HUES48 (cell line): ENCODE measurements around the gene UBE2E3.

Experiments
- H3K27ac ChIP-seq: one replicate; pipeline ENCODE4 v1.7.0; 2013; ENCODE audit warnings: low read depth, low read length, inconsistent platforms
- H3K27me3 ChIP-seq: 2 replicates; pipeline ENCODE4 v1.6.1; 2013; ENCODE audit warnings: mild to moderate bottlenecking, low read length; ENCODE audit not compliant: control insufficient read depth, insufficient read depth
- H3K36me3 ChIP-seq: 2 replicates; pipeline ENCODE4 v1.6.1; 2013; ENCODE audit warnings: low read length; ENCODE audit not compliant: control insufficient read depth, insufficient read depth
- H3K4me1 ChIP-seq: 2 replicates; pipeline ENCODE4 v1.6.1; 2013; ENCODE audit warnings: mild to moderate bottlenecking, low read length; ENCODE audit not compliant: control insufficient read depth, insufficient read depth
- H3K4me3 ChIP-seq: 2 replicates; pipeline ENCODE4 v1.5.1; 2013; ENCODE audit warnings: mild to moderate bottlenecking, low read depth, low read length
- H3K9ac ChIP-seq: 2 replicates; pipeline ENCODE4 v1.6.1; 2013; ENCODE audit warnings: mild to moderate bottlenecking, low read depth, low read length, moderate library complexity
- H3K9me3 ChIP-seq: 2 replicates; pipeline ENCODE4 v1.6.1; 2013; ENCODE audit warnings: low read length; ENCODE audit not compliant: control insufficient read depth, insufficient read depth

Gene UBE2E3

GRCh38 chr2:180952731-180953336, 27.6 kb upstream of the UBE2E3 start:
- no peaks in the 10 kb centered on the region for H3K36me3 ChIP-seq
- no peak overlapping the region for H3K4me3 ChIP-seq
- H3K27ac ChIP-seq = no peak overlapping the region
- H3K4me1 ChIP-seq = no peaks in the 10 kb centered on the region
- no peaks in the 10 kb centered on the region for H3K27me3 ChIP-seq
- no peak overlapping the region for H3K9ac ChIP-seq
- no peaks in the 10 kb centered on the region for H3K9me3 ChIP-seq

DNA sequence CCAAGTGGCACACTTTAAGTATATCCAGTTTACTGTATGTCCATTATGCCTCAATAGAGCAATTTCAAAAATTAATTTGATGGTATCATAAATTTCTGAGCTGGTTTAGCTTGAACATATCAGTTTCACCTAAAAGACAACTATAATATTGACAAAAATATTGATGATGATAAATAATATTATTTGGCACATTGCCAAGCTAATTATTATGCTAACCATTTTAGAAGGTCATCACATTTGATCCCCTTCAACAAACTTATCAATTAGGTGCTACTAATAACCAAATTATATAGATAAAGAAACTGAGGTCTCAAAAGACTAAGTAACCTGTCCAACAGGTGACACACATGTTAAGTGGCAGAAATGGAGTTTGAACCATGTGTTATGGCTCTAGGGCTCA, 26.9 kb upstream of the UBE2E3 start:
- Histone ChIP-seq H3K9ac (no peak overlapping the region), H3K27me3 (no peaks in the 10 kb centered on the region), H3K36me3 (no peaks in the 10 kb centered on the region), H3K4me1 (no peaks in the 10 kb centered on the region), H3K9me3 (no peaks in the 10 kb centered on the region), H3K27ac (no peak overlapping the region), H3K4me3 (no peak overlapping the region)

GRCh38 chr2:180955101-180955500, 25.3 kb upstream of the UBE2E3 start:
- Histone ChIP-seq H3K4me3 (no peak overlapping the region), H3K4me1 (no peaks in the 10 kb centered on the region), H3K27ac (no peak overlapping the region), H3K27me3 (no peaks in the 10 kb centered on the region), H3K9me3 (no peaks in the 10 kb centered on the region), H3K36me3 (no peaks in the 10 kb centered on the region), H3K9ac (no peak overlapping the region)

DNA sequence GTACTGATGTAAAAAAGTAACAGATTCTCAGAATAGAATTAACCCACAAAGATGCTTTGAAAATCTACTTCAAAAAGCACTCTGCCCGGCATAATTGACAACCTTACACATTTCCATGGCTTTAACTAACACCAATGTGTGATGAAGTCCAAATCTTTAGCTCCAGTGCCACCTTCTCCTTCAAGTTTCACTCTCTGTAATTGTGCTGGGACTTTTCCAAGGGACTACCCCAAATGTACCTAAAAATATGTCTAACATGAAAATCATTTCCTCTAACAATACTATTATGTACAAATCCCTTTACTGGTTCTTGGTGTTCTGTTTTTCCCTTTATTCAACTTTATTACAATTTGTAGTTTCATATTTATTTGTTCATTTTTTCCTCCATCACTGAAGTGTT, 20.6 kb upstream of the UBE2E3 start:
- Histone ChIP-seq H3K4me3 (no peak overlapping the region), H3K4me1 (no peaks in the 10 kb centered on the region), H3K9ac (no peak overlapping the region), H3K27me3 (no peaks in the 10 kb centered on the region), H3K36me3 (no peaks in the 10 kb centered on the region), H3K27ac (no peak overlapping the region), H3K9me3 (no peaks in the 10 kb centered on the region)

DNA sequence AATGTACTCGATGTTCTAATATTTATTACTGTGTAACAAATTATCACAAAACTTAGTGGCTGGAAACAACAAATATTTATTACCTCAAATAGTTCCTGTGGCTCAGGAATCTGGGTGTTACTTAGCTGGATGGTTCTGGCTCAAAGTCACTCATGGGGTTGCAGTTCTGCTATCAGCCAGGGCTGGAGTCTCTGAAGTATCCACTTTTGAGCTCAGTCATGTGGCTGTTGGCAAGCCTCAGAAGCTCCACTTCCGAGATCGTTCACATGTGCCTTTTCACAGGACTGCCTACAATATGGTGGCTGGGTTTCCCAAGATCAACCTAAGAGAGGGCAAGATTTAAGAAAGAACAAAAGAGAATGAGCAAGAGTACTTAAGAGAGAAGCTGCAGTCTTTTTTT, 19.4 kb upstream of the UBE2E3 start:
- Histone ChIP-seq H3K36me3 (no peaks in the 10 kb centered on the region), H3K9ac (no peak overlapping the region), H3K27ac (no peak overlapping the region), H3K4me3 (no peak overlapping the region), H3K9me3 (no peaks in the 10 kb centered on the region), H3K4me1 (no peaks in the 10 kb centered on the region), H3K27me3 (no peaks in the 10 kb centered on the region)

DNA sequence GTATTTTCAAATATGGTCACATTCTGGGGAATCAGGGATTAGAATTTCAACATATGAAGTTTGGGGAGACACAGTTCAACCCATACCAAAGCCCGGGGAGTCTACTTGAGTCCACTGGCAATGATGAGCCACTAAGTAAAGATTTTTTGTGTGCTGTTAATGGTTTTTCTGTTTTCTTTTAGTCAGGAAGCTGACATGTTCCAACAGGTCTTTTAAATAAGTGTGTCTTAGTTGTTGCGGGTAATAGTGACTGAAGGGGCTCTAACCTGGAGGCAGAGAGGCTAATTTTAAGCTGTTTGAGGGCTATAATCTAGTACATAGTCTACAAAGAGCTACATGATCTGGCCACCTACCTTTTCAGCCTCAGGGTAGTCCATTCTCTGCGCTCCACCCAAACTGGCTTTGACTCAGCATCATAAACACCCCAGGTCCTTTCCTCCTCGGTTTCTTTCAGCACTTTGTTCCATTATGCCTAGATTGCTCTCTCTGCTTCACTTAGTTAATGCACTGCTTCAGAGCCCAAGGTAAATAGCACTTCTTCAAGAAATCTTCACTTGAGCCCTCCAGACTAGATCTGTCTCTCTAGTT, 17.6 kb upstream of the UBE2E3 start:
- Histone ChIP-seq H3K4me3 (no peak overlapping the region), H3K36me3 (no peaks in the 10 kb centered on the region), H3K27ac (no peak overlapping the region), H3K27me3 (no peaks in the 10 kb centered on the region), H3K4me1 (no peaks in the 10 kb centered on the region), H3K9ac (no peak overlapping the region), H3K9me3 (no peaks in the 10 kb centered on the region)

DNA sequence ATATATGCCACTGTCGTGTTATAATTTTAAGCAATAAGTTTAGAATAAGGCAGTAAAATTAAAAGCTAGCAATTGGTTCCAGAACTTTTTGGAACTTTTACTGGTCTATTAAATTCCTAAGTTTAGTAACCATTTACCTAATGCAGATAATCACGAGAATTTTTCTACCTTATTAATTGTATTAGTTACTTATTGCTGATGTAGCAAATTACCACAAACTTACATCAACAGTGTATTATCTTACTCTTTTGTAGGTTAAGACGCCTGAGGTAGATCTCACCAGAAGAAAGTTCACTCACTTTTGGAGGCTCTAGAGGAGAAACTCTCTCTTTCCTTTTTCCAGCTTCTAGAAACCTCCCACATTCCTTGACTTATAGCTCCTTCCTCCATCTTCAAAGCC, 14.0 kb upstream of the UBE2E3 start:
- Histone ChIP-seq H3K4me1 (no peaks in the 10 kb centered on the region), H3K36me3 (no peaks in the 10 kb centered on the region), H3K27ac (no peak overlapping the region), H3K9ac (no peak overlapping the region), H3K9me3 (no peaks in the 10 kb centered on the region), H3K27me3 (no peaks in the 10 kb centered on the region), H3K4me3 (no peak overlapping the region)

- Histone ChIP-seq H3K4me3 (no peak overlapping the region), H3K27ac (no peak overlapping the region), H3K27me3 (no peaks in the 10 kb centered on the region), H3K9ac (no peak overlapping the region), H3K36me3 (no peaks in the 10 kb centered on the region), H3K9me3 (no peaks in the 10 kb centered on the region), H3K4me1 (no peaks in the 10 kb centered on the region)
These were observed 11.3 kb upstream of the UBE2E3 start for GRCh38 chr2:180969124-180969523.

GRCh38 chr2:180970016-180970415, 10.4 kb upstream of the UBE2E3 start:
- H3K9me3 ChIP-seq = no peaks in the 10 kb centered on the region
- no peak overlapping the region for H3K4me3 ChIP-seq
- no peak overlapping the region for H3K9ac ChIP-seq
- H3K36me3 ChIP-seq = no peaks in the 10 kb centered on the region
- H3K27ac ChIP-seq = no peak overlapping the region
- peaks cover 1% of the 10 kb centered on the region; the same call in 1 of the 2 replicates for H3K4me1 ChIP-seq
- H3K27me3 ChIP-seq = no peaks in the 10 kb centered on the region

DNA sequence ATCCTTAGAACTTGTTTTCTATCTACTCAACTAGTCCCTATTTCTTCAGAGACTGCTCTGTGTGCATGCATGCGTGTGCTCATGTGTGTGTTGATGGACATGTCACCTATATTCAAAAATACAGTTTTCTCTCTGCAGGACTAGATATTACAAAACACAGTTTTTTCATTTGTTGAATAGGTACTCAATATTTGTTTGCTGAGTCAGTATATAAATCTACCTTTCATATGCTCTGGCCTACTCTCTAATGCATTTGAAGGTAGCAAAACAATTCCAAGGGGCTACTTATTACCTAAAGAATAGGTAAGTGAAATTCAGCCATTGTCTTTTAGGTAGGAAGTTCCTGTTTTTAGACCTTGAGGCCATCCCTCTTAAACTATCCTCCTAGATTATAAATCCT, 8.6 kb upstream of the UBE2E3 start:
- Histone ChIP-seq H3K9ac (no peak overlapping the region), H3K27ac (no peak overlapping the region), H3K4me1 (peaks cover 9% of the 10 kb centered on the region; the same call in 1 of the 2 replicates), H3K9me3 (no peaks in the 10 kb centered on the region), H3K27me3 (no peaks in the 10 kb centered on the region), H3K4me3 (no peak overlapping the region), H3K36me3 (no peaks in the 10 kb centered on the region)

GRCh38 chr2:180975585-180975984, 4.8 kb upstream of the UBE2E3 start:
- Histone ChIP-seq H3K4me3 (no peak overlapping the region), H3K36me3 (no peaks in the 10 kb centered on the region), H3K9me3 (no peaks in the 10 kb centered on the region), H3K27ac (no peak overlapping the region), H3K4me1 (peaks cover 17% of the 10 kb centered on the region; the same call in 1 of the 2 replicates), H3K9ac (no peak overlapping the region), H3K27me3 (no peaks in the 10 kb centered on the region)
